ENCODE measurements around the gene CAPN1. TPM values are rescaled to one million over a fixed set of nuclear protein-coding genes. Genes with fewer than 3 reads are reported as not detected.

Gene CAPN1
- total and polyA plus RNA-seq, 2 of the 13 experiments (the other 11 are each of a cell fraction or from before 2014, with no cell fraction given) = 57.3 to 82.6 TPM

DNA sequence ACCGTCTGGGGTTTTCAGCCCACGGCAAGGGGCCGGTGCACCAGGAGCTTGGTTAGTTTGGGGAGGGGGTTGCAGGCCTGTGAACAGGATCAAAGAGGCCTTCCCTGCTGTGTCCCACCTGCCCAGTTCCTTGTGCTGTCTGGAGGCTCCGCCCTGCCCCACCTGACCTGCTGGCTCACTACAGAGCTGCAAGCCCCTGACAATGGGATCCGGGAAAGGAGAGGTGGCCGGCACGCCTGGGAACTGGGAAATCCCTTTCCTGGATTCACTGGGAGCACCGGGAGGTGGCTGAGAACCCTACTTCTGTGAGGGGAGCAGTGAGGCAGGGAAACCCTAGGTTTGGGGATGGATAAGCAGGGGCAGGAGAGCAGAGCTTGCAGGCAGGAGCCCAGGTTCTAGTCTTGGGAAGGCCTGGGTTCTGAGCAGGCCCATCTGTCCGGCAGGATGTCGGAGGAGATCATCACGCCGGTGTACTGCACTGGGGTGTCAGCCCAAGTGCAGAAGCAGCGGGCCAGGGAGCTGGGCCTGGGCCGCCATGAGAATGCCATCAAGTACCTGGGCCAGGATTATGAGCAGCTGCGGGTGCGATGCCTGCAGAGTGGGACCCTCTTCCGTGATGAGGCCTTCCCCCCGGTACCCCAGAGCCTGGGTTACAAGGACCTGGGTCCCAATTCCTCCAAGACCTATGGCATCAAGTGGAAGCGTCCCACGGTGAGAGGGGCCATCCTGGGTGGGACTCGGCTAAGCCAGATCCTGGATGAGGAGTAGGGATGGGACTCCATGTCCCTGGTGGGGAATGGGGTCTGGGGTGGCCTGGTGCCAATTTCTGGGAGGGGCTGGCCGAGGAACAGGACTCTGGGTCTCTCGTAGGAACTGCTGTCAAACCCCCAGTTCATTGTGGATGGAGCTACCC is 786 bp downstream of the CAPN1 start (continued):
- TF ChIP-seq, protein P1, sequence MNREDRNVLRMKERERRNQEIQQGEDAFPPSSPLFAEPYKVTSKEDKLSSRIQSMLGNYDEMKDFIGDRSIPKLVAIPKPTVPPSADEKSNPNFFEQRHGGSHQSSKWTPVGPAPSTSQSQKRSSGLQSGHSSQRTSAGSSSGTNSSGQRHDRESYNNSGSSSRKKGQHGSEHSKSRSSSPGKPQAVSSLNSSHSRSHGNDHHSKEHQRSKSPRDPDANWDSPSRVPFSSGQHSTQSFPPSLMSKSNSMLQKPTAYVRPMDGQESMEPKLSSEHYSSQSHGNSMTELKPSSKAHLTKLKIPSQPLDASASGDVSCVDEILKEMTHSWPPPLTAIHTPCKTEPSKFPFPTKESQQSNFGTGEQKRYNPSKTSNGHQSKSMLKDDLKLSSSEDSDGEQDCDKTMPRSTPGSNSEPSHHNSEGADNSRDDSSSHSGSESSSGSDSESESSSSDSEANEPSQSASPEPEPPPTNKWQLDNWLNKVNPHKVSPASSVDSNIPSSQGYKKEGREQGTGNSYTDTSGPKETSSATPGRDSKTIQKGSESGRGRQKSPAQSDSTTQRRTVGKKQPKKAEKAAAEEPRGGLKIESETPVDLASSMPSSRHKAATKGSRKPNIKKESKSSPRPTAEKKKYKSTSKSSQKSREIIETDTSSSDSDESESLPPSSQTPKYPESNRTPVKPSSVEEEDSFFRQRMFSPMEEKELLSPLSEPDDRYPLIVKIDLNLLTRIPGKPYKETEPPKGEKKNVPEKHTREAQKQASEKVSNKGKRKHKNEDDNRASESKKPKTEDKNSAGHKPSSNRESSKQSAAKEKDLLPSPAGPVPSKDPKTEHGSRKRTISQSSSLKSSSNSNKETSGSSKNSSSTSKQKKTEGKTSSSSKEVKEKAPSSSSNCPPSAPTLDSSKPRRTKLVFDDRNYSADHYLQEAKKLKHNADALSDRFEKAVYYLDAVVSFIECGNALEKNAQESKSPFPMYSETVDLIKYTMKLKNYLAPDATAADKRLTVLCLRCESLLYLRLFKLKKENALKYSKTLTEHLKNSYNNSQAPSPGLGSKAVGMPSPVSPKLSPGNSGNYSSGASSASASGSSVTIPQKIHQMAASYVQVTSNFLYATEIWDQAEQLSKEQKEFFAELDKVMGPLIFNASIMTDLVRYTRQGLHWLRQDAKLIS (CRISPR knock-in tag; IDR thresholded peaks at IDR 0.05) = no peak
- TF ChIP-seq ZNF282 (IDR thresholded peaks at IDR 0.05; ENCODE audit: partially characterized antibody) (no peak), NFE2L1 (CRISPR knock-in tag; IDR thresholded peaks at IDR 0.05; ENCODE audit: borderline replicate concordance) (0 out of 2 replicates have a peak, but pooled peaks have one; percentile 27), KDM5B (CRISPR knock-in tag; IDR thresholded peaks at IDR 0.05; ENCODE audit: borderline replicate concordance) (no peak), KDM5A (IDR thresholded peaks at IDR 0.05; ENCODE audit: borderline replicate concordance, low read length) (no peak), ZFP62 (CRISPR knock-in tag; IDR thresholded peaks at IDR 0.05) (no peak), ZNF850 (CRISPR knock-in tag; conservative IDR thresholded peaks at IDR 0.05) (no peak)
- TF ChIP-seq, protein P2, sequence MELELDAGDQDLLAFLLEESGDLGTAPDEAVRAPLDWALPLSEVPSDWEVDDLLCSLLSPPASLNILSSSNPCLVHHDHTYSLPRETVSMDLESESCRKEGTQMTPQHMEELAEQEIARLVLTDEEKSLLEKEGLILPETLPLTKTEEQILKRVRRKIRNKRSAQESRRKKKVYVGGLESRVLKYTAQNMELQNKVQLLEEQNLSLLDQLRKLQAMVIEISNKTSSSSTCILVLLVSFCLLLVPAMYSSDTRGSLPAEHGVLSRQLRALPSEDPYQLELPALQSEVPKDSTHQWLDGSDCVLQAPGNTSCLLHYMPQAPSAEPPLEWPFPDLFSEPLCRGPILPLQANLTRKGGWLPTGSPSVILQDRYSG (CRISPR knock-in tag; IDR thresholded peaks at IDR 0.05) = no peak
- TF ChIP-seq, protein P3, sequence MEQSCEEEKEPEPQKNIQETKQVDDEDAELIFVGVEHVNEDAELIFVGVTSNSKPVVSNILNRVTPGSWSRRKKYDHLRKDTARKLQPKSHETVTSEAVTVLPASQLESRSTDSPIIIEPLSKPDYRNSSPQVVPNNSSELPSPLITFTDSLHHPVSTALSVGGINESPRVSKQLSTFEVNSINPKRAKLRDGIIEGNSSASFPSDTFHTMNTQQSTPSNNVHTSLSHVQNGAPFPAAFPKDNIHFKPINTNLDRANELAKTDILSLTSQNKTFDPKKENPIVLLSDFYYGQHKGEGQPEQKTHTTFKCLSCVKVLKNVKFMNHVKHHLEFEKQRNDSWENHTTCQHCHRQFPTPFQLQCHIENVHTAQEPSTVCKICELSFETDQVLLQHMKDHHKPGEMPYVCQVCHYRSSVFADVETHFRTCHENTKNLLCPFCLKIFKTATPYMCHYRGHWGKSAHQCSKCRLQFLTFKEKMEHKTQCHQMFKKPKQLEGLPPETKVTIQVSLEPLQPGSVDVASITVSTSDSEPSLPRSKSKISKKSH (CRISPR knock-in tag; IDR thresholded peaks at IDR 0.05; ENCODE audit: borderline replicate concordance) = 0 out of 2 replicates have a peak, but pooled peaks have one; percentile 9
- TF ChIP-seq, protein P4, sequence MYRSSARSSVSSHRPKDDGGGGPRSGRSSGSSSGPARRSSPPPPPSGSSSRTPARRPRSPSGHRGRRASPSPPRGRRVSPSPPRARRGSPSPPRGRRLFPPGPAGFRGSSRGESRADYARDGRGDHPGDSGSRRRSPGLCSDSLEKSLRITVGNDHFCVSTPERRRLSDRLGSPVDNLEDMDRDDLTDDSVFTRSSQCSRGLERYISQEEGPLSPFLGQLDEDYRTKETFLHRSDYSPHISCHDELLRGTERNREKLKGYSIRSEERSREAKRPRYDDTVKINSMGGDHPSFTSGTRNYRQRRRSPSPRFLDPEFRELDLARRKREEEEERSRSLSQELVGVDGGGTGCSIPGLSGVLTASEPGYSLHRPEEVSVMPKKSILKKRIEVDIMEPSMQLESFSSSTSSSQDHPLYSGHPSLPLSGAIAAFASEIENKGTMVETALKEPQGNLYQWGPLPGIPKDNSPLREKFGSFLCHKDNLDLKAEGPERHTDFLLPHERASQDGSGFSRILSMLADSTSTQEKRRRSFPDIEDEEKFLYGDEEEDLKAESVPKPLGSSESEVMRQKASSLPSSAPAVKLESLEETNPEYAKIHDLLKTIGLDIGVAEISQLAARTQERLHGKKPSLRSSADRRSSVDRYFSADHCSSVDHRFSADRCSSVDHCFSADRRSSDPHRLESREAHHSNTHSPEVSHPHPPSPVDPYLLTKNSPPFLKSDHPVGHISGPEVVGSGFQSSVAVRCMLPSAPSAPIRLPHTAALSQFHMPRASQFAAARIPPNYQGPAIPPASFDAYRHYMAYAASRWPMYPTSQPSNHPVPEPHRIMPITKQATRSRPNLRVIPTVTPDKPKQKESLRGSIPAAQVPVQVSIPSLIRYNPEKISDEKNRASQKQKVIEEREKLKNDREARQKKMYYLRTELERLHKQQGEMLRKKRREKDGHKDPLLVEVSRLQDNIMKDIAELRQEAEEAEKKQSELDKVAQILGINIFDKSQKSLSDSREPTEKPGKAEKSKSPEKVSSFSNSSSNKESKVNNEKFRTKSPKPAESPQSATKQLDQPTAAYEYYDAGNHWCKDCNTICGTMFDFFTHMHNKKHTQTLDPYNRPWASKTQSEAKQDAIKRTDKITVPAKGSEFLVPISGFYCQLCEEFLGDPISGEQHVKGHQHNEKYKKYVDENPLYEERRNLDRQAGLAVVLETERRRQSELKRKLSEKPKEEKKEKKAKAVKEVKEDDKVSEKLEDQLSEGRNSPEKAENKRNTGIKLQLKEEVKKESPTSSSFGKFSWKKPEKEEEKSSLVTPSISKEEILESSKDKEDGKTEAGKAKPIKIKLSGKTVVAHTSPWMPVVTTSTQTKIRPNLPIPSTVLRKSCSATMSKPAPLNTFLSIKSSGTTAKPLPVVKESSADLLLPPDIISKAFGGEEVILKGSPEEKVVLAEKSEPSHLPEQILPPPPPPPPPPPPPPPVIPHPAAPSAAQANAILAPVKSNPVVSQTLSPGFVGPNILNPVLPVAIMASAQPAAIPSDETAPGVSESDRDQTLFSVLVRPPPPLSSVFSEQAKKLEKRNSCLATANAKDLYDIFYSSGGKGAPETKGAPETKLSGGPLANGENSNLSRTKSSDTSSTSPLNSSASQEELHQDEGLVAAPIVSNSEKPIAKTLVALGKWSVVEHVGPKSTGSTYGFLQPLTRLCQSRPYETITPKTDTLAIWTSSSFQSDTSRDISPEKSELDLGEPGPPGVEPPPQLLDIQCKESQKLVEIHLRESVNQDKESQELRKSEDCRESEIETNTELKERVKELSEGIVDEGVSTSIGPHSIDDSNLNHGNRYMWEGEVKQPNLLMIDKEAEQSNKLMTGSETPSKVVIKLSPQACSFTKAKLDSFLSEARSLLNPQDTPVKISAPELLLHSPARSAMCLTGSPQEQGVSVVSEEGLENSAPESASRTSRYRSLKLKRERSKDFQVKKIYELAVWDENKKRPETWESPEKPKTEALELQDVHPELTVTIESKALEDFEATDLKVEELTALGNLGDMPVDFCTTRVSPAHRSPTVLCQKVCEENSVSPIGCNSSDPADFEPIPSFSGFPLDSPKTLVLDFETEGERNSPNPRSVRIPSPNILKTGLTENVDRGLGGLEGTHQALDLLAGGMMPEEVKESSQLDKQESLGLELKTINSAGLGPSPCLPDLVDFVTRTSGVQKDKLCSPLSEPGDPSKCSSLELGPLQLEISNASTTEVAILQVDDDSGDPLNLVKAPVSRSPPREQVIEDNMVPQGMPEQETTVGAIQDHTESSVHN (CRISPR knock-in tag; IDR thresholded peaks at IDR 0.05) = no peak
